Chondrocyte (in vitro differentiated cells): Measurements from ENCODE around the gene IL1RL2. TPM values are rescaled to one million over a fixed set of nuclear protein-coding genes. Genes with fewer than 3 reads are reported as not detected.

ENCODE experiments used
- DNase-seq: peaks from one replicate; pipeline ENCODE4 v3.0.0; 2021; ENCODE audit warnings: mixed read lengths, low spot score
- H3K27ac Mint-ChIP-seq: one replicate; pipeline ENCODE4 v1.8.0; 2021; ENCODE audit warnings: mild to moderate bottlenecking, moderate library complexity, mixed read lengths; ENCODE audit not compliant: unreplicated experiment
- H3K27me3 Mint-ChIP-seq: 2 replicates; pipeline ENCODE4 v1.8.0; 2021; ENCODE audit warnings: low read depth, mixed read lengths
- H3K36me3 Mint-ChIP-seq: 2 replicates; pipeline ENCODE4 v1.8.0; 2021; ENCODE audit warnings: low read depth, mixed read lengths
- H3K4me1 Mint-ChIP-seq: 2 replicates; pipeline ENCODE4 v1.8.0; 2021; ENCODE audit warnings: low read depth, mild to moderate bottlenecking, mixed read lengths
- H3K4me3 Mint-ChIP-seq: one replicate; pipeline ENCODE4 v1.8.0; 2021; ENCODE audit warnings: mild to moderate bottlenecking, moderate library complexity, mixed read lengths; ENCODE audit not compliant: unreplicated experiment
- H3K9me3 Mint-ChIP-seq: 2 replicates; pipeline ENCODE4 v1.8.0; 2021; ENCODE audit warnings: low read depth, mixed read lengths
- total RNA-seq: library from RNA; stranded (reverse); gene quantifications from 3 replicates; pipeline ENCODE4 v1.2.1, GENCODE V29; 2021
- TF ChIP-seq, protein P1 (sequence below): fragments of 200-600 bp; sonication (generic); IDR thresholded peaks from 2 replicates; pipeline ENCODE4 v1.5.0; 2021; ENCODE audit warnings: antibody characterized with exemption, mild to moderate bottlenecking, moderate library complexity

The IL1RL2 gene
- total RNA-seq, 1 donor from 2014 or later, result 0.07 TPM

DNA sequence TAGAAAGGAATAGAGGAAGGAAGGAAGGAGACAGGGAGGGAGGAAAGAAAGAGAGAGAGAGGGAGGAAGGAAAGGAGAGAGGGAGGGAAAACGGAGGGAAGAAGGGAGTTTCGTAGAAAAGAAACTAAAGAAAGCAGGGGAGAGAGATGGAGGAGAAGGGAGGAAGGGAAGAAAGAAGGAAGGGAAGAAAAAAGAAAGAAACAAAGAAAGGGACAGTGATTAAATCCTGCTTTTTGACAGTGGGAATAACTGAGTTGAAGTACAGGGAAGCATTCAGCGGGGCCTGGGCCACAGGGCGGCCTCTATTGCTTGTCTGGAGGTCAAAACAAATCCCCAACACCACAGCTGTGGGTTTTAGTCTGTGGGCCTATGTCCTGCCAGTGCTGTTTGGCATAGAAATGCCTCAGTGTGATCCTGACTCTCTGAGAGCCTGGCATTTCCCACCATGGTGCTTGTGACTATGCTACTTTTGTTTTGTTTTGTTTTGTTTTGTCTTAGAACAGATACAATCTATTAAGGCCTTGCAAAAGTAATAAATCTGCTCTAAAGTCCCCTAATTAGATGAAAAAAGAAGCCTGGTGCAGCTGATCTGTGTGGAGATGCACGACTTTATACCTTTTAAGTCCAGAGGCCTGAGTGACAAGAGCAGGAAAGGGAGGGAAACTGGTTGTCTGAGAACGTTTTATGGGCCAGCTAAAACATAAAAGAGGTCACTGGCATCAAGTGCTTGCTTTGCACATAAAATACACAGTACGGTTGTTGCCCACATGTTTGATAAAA, 40.0 kb downstream of the IL1RL2 start:
- peaks cover 36% of the 10 kb centered on the region for H3K4me1 Mint-ChIP-seq
- no peaks in the 10 kb centered on the region for H3K9me3 Mint-ChIP-seq
- no peak for DNase-seq
- no peaks in the 10 kb centered on the region for H3K27me3 Mint-ChIP-seq
- H3K4me3 Mint-ChIP-seq, result no peak overlapping the region
- TF ChIP-seq, protein P1, sequence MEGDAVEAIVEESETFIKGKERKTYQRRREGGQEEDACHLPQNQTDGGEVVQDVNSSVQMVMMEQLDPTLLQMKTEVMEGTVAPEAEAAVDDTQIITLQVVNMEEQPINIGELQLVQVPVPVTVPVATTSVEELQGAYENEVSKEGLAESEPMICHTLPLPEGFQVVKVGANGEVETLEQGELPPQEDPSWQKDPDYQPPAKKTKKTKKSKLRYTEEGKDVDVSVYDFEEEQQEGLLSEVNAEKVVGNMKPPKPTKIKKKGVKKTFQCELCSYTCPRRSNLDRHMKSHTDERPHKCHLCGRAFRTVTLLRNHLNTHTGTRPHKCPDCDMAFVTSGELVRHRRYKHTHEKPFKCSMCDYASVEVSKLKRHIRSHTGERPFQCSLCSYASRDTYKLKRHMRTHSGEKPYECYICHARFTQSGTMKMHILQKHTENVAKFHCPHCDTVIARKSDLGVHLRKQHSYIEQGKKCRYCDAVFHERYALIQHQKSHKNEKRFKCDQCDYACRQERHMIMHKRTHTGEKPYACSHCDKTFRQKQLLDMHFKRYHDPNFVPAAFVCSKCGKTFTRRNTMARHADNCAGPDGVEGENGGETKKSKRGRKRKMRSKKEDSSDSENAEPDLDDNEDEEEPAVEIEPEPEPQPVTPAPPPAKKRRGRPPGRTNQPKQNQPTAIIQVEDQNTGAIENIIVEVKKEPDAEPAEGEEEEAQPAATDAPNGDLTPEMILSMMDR, result no peak
- no peaks in the 10 kb centered on the region for H3K36me3 Mint-ChIP-seq
- H3K27ac Mint-ChIP-seq, result peak overlapping the region; percentile 96

- Mint-ChIP-seq H3K9me3 (no peaks in the 10 kb centered on the region), H3K36me3 (no peaks in the 10 kb centered on the region), H3K4me1 (peaks cover 36% of the 10 kb centered on the region), H3K27me3 (no peaks in the 10 kb centered on the region), H3K27ac (peak overlapping the region; percentile 8), H3K4me3 (no peak overlapping the region)
- DNase-seq, result no peak
- TF ChIP-seq, protein P1, result no peak
Observed at GRCh38 chr2:102229141-102229769, 42.4 kb downstream of the IL1RL2 start.

- Mint-ChIP-seq H3K4me1 (peaks cover 36% of the 10 kb centered on the region), H3K9me3 (no peaks in the 10 kb centered on the region), H3K4me3 (no peak overlapping the region), H3K27me3 (no peaks in the 10 kb centered on the region), H3K27ac (no peak overlapping the region), H3K36me3 (no peaks in the 10 kb centered on the region)
- TF ChIP-seq, protein P1, result no peak
- no peak for DNase-seq
Observed at GRCh38 chr2:102230410-102230909, 43.6 kb downstream of the IL1RL2 start.

DNA sequence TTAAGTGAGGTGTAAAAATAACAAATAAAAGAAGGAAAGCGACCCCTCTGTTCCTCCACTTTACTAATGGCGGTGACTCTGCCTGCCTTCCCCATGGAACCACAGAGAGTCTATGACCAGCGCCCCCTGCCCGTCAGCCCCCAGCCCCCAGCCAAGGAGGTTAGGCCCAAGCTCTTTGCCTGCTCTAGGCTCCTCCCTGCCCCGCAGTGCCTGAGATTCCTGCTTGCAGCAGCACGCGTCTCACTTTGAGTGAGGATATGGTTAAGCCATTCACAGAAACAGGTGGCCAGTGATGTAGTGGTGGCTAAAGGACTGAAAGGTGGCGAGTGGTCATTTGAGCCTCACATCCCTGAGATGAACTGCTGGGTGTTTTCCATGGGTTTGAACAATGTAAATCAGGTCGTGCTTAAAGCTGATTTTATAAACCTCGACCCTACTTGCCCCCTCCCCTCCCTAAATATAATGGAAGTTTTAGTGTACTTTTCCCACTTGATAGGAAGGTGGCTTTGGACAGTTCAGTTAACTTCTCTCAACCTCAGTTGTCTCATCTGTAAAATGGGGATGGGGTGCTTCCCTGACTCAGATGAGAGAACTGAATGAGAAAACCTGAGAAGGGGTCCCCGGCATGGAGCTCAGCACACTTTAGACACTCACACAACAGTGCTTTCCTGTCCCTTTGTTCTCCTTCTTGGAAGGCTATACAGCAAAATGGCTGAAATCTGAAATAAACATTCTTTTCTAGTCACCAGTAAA, 46.5 kb downstream of the IL1RL2 start:
- no peak overlapping the region for H3K4me3 Mint-ChIP-seq
- H3K36me3 Mint-ChIP-seq, result no peaks in the 10 kb centered on the region
- no peaks in the 10 kb centered on the region for H3K9me3 Mint-ChIP-seq
- no peaks in the 10 kb centered on the region for H3K27me3 Mint-ChIP-seq
- H3K27ac Mint-ChIP-seq, result no peak overlapping the region
- DNase-seq, result no peak
- TF ChIP-seq, protein P1, result no peak
- H3K4me1 Mint-ChIP-seq, result peaks cover 15% of the 10 kb centered on the region

DNA sequence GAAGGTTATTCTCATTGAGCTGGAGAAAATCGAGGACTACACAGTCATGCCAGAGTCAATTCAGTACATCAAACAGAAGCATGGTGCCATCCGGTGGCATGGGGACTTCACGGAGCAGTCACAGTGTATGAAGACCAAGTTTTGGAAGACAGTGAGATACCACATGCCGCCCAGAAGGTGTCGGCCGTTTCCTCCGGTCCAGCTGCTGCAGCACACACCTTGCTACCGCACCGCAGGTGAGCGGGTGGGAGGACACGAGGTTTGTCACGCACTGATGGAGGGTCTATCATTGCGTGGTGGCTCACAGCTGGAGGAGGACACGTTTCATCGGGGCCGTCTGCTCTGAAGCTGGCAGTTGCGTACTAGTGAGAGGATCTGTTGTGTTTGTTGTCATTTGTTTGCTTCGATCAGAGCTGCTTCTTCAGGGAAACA, 48.2 kb downstream of the IL1RL2 start:
- Mint-ChIP-seq H3K27me3 (no peaks in the 10 kb centered on the region), H3K27ac (no peak overlapping the region), H3K4me3 (no peak overlapping the region), H3K4me1 (peaks cover 5% of the 10 kb centered on the region), H3K9me3 (no peaks in the 10 kb centered on the region), H3K36me3 (no peaks in the 10 kb centered on the region)
- TF ChIP-seq, protein P1, result peak; percentile 40
- no peak for DNase-seq
